Measurements from ENCODE around the gene REST.
"Not testable (repeated sequence)": the region's sequence is repeated elsewhere in the genome, so short reads cannot be mapped to it uniquely, and the experiment has no call there.

Gene REST

DNA sequence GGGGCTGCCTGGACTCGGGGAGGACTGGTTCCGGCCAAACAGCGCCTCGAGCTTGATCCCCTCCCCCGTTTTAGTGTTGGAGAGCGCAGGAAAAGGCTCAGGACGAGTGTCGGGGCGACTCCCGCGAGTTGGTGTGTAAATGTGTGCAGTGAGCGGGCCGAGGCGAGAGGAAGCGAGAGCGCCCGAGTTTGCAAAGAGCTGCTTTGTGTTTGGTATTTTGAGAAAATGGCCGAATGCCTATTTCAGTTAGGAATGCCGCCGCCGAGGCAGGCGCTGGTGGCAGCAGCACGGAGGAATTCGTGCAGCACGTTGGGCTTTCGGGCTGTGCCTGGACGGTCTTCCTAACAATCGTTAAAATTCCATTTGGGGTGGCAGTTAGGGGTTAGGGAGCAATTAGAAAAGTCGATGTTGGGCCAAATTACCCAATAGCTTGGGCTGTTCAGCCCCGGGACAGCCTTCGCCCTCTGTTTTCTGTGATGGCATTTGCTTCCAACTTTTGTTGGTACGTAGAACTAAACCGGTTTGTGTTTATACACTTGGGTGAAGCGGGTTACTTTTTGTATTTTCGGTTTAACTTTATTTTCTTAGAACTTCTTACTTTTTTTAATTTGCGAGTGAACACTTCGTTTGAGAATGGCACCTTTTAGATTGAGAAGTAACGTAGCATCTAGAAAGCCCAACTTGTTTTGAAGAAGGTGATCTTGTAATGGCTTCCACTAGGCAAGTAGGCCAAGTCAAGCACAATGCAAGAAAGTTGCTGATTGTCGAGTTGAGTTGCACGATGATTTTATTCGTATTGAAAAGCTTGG lies 1.6 kb downstream of the REST start:
- Histone ChIP-seq H3K4me1 (peaks cover 0 to 48% (median 17%) of the 10 kb centered on the region in 4 donors), H3K27ac (peak overlapping the region; percentile 81 to 88), H3K9me3 (no peaks in the 10 kb centered on the region), H3K27me3 (no peaks in the 10 kb centered on the region), H3K36me3 (peaks cover 0 to 4% (median 0%) of the 10 kb centered on the region in 3 donors), H3K4me3 (peak overlapping the region; percentile 93 to 98)
- intact Hi-C loops (cut with DNase I; ENCODE audit: low total_unique reads) = loop anchor here (5.0 kb wide), 1 partner anchor 68 kb away; the partner anchor contains the start of genes NOA1 and POLR2B
- peak; percentile 54 to 73 for DNase-seq
- TF ChIP-seq, protein P1, sequence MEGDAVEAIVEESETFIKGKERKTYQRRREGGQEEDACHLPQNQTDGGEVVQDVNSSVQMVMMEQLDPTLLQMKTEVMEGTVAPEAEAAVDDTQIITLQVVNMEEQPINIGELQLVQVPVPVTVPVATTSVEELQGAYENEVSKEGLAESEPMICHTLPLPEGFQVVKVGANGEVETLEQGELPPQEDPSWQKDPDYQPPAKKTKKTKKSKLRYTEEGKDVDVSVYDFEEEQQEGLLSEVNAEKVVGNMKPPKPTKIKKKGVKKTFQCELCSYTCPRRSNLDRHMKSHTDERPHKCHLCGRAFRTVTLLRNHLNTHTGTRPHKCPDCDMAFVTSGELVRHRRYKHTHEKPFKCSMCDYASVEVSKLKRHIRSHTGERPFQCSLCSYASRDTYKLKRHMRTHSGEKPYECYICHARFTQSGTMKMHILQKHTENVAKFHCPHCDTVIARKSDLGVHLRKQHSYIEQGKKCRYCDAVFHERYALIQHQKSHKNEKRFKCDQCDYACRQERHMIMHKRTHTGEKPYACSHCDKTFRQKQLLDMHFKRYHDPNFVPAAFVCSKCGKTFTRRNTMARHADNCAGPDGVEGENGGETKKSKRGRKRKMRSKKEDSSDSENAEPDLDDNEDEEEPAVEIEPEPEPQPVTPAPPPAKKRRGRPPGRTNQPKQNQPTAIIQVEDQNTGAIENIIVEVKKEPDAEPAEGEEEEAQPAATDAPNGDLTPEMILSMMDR (IDR thresholded peaks at IDR 0.05) = no peak

DNA sequence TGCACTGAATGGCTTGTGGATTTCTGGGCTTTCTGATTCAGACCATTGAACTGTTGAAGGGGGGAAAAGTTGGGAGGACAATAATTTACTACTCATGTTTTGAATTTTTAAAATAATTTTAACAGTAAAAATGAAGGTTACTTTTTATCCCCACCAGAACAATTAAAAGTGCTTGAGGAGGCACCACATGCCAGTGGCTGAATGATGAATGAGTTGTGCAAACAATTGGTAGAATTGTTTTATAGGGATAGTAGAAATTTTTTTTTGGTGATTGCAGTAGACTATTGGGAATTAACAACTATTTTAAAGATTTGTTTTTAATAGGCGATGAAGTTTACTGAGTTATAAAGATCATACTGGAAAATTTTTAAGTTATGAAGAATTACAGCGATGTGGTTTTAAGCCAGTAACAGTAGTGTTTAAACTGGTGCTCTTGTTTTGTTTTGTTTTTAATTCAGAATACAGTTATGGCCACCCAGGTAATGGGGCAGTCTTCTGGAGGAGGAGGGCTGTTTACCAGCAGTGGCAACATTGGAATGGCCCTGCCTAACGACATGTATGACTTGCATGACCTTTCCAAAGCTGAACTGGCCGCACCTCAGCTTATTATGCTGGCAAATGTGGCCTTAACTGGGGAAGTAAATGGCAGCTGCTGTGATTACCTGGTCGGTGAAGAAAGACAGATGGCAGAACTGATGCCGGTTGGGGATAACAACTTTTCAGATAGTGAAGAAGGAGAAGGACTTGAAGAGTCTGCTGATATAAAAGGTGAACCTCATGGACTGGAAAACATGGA lies 2.7 kb downstream of the REST start:
- no peak overlapping the region for H3K27ac ChIP-seq
- no peaks in the 10 kb centered on the region for H3K27me3 ChIP-seq
- peaks cover 0 to 4% (median 0%) of the 10 kb centered on the region in 3 donors for H3K36me3 ChIP-seq
- no peak for DNase-seq
- peaks cover 0 to 48% (median 17%) of the 10 kb centered on the region in 4 donors for H3K4me1 ChIP-seq
- intact Hi-C loops (cut with DNase I; ENCODE audit: low total_unique reads) = loop anchor here (5.0 kb wide), 1 partner anchor 57 kb away; no protein-coding TSS in a partner anchor
- no peaks in the 10 kb centered on the region for H3K9me3 ChIP-seq
- TF ChIP-seq, protein P1 (IDR thresholded peaks at IDR 0.05) = no peak
- peak overlapping the region; percentile 93 to 98 for H3K4me3 ChIP-seq

DNA sequence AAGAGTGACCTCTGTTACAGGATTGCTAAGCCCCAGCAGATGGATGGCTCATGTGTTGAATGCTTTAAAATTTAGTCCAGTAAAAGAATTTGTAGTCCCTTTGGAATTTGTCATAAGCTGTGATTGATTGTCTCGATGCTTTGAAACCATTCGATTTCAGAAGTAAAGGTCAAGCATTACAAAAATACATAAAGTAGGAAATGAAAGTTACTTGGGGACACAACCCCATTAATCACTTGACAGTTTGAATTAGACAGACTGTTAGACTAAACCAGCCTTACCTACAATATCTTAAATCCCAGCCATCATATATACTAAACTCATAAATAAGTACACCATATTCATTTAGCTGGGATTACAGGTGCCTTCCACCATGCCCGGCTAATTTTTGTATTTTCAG lies 6.6 kb downstream of the REST start:
- Histone ChIP-seq H3K36me3 (peaks cover 0 to 13% (median 12%) of the 10 kb centered on the region in 3 donors), H3K4me1 (peaks cover 0 to 57% (median 20%) of the 10 kb centered on the region in 4 donors), H3K27me3 (no peaks in the 10 kb centered on the region), H3K9me3 (no peaks in the 10 kb centered on the region), H3K27ac (no peak overlapping the region), H3K4me3 (no peak overlapping the region)
- intact Hi-C loops (cut with DNase I; ENCODE audit: low total_unique reads) = loop anchor here (5.0 kb wide), 1 partner anchor 53 kb away; no protein-coding TSS in a partner anchor
- TF ChIP-seq, protein P1 (IDR thresholded peaks at IDR 0.05) = no peak
- no peak for DNase-seq

- peaks cover 0 to 54% (median 20%) of the 10 kb centered on the region in 4 donors for H3K4me1 ChIP-seq
- H3K36me3 ChIP-seq = peaks cover 0 to 16% (median 13%) of the 10 kb centered on the region in 3 donors
- H3K4me3 ChIP-seq, DNase-seq, H3K27ac ChIP-seq, H3K9me3 ChIP-seq, H3K27me3 ChIP-seq: not testable (repeated sequence)
- intact Hi-C loops (cut with DNase I; ENCODE audit: low total_unique reads) = loop anchor here (5.0 kb wide), 1 partner anchor 52 kb away; no protein-coding TSS in a partner anchor
Observed at GRCh38 chr4:56914977-56915376, 7.3 kb downstream of the REST start.

DNA sequence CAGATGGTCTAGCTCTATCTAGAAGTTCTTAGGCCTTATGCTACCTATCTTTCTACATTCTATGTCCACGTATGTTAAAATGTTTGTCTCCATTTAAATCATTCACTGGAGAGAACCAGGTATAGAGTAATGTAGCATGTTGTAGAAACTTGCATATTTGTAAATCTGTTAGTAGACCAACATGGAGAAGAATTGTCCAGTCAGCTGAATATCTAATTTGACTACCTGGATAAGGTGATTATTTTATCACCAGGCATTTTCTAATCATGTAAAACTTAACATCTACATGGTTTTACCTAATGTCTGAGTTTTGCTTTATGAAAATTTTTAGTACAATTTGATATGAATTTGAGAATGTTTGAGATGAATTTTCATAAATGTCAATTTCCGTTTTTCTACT lies 19.5 kb downstream of the REST start:
- Histone ChIP-seq H3K4me3 (no peak overlapping the region), H3K4me1 (no peaks in the 10 kb centered on the region), H3K27me3 (no peaks in the 10 kb centered on the region), H3K36me3 (peaks cover 29 to 71% (median 52%) of the 10 kb centered on the region in 3 donors), H3K9me3 (no peaks in the 10 kb centered on the region), H3K27ac (no peak overlapping the region)
- TF ChIP-seq, protein P1 (IDR thresholded peaks at IDR 0.05) = no peak
- no peak for DNase-seq
- intact Hi-C loops (cut with DNase I; ENCODE audit: low total_unique reads) = no loop called here

Data from tibial artery (tissue), 4 donors.